Upper lobe of right lung (tissue), 1 donor: ENCODE results near the gene GGT6. TPM values are rescaled to one million over a fixed set of nuclear protein-coding genes. Genes with fewer than 3 reads are reported as not detected.

Experiments used
- ATAC-seq: fragments of 200-7000 bp; cut with Tn5 transposase; one replicate; pipeline ENCODE4 v1.9.1; 2020; ENCODE audit warnings: mild to moderate bottlenecking, moderate library complexity
- DNase-seq: peaks from one replicate; pipeline ENCODE4 v3.0.0-alpha.2; 2020
- H3K27ac ChIP-seq: fragments of 200-600 bp; one replicate; pipeline ENCODE4 v1.8.0; 2022
- H3K27me3 ChIP-seq: fragments of 200-600 bp; one replicate; pipeline ENCODE4 v1.8.0; 2022; ENCODE audit warnings: mild to moderate bottlenecking
- H3K36me3 ChIP-seq: fragments of 200-600 bp; one replicate; pipeline ENCODE4 v1.8.0; 2022
- H3K4me1 ChIP-seq: fragments of 200-600 bp; one replicate; pipeline ENCODE4 v1.8.0; 2022
- H3K4me3 ChIP-seq: fragments of 200-600 bp; one replicate; pipeline ENCODE4 v1.8.0; 2022; ENCODE audit warnings: mild to moderate bottlenecking
- H3K9me3 ChIP-seq: fragments of 200-600 bp; one replicate; pipeline ENCODE4 v1.8.0; 2022
- intact Hi-C: fragments of 100-400 bp; cut with DNase I; formaldehyde crosslinking; loops from one replicate; pipeline ENCODE4 v1.11.0; 2022
- total RNA-seq: library from RNA; stranded (reverse); fragmentation: NEBNext Ultra II Directional; extraction: Animal tissue kit (Norgen Biotek cat#: 25700); gene quantifications from one replicate; pipeline ENCODE4 v1.2.1, GENCODE V29; 2021
- TF ChIP-seq, protein P1 (sequence below): fragments of 200-600 bp; IDR thresholded peaks from one replicate; pipeline ENCODE4 v1.8.0; 2022; ENCODE audit warnings: antibody characterized with exemption
- donor health status: DM: no; HTN: yes; CAD: no; lungs with severe emphysema.

GGT6 gene
- total RNA-seq, 1 donor from 2014 or later: 5.6 TPM

DNA sequence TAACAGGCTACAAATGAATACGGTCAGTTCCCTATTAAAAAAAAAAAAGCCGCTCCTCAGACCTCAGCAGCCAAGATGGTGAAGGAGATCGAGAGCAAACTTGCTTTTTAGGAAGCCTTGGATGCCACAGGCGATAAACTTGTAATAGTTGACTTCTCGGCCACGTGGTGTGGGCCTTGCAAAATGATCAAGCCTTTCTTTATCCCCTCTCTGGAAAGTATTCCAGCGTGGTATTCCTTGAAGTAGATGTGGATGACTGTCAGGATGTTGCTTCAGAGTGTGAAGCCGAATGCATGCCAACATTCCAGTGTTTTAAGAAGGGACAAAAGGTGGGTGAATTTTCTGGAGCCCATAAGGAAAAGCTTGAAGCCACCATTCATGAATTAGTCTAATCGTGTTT lies 11.8 kb upstream of the GGT6 start:
- Histone ChIP-seq H3K27me3 (no peaks in the 10 kb centered on the region), H3K4me1 (no peaks in the 10 kb centered on the region), H3K4me3 (no peak overlapping the region), H3K36me3 (no peaks in the 10 kb centered on the region), H3K9me3 (no peaks in the 10 kb centered on the region), H3K27ac (no peak overlapping the region)
- ATAC-seq (no peak), DNase-seq (no peak)
- TF ChIP-seq, protein P1, sequence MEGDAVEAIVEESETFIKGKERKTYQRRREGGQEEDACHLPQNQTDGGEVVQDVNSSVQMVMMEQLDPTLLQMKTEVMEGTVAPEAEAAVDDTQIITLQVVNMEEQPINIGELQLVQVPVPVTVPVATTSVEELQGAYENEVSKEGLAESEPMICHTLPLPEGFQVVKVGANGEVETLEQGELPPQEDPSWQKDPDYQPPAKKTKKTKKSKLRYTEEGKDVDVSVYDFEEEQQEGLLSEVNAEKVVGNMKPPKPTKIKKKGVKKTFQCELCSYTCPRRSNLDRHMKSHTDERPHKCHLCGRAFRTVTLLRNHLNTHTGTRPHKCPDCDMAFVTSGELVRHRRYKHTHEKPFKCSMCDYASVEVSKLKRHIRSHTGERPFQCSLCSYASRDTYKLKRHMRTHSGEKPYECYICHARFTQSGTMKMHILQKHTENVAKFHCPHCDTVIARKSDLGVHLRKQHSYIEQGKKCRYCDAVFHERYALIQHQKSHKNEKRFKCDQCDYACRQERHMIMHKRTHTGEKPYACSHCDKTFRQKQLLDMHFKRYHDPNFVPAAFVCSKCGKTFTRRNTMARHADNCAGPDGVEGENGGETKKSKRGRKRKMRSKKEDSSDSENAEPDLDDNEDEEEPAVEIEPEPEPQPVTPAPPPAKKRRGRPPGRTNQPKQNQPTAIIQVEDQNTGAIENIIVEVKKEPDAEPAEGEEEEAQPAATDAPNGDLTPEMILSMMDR: no peak
- intact Hi-C loops: no loop called here

DNA sequence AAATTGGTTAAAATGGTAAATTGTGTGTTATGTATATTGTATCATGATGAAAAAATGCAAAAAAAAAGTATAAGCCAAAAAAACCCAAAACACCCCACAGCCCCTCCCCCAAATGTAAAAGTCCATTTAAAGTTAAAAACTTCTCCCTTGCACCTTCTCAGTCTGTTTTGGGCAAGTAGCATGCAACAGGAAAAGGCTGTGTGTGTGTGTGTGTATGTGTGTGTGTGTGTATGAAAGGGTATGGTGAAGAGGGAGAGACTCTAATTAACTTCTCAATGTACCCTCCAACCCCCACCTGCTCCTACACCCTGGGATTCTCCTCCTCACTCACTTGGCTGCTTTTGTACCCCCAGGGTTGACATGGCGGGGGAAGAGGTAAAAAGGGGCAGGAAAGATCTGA lies 9.2 kb upstream of the GGT6 start:
- H3K27ac ChIP-seq: no peak overlapping the region
- H3K36me3 ChIP-seq: no peaks in the 10 kb centered on the region
- TF ChIP-seq, protein P1: no peak
- H3K9me3 ChIP-seq: no peaks in the 10 kb centered on the region
- H3K4me3 ChIP-seq: no peak overlapping the region
- ATAC-seq (no peak), DNase-seq (no peak)
- no peaks in the 10 kb centered on the region for H3K27me3 ChIP-seq
- intact Hi-C loops: loop anchor here (5.0 kb wide), 1 partner anchor 58 kb away; no protein-coding TSS in a partner anchor
- H3K4me1 ChIP-seq: peaks cover 8% of the 10 kb centered on the region

DNA sequence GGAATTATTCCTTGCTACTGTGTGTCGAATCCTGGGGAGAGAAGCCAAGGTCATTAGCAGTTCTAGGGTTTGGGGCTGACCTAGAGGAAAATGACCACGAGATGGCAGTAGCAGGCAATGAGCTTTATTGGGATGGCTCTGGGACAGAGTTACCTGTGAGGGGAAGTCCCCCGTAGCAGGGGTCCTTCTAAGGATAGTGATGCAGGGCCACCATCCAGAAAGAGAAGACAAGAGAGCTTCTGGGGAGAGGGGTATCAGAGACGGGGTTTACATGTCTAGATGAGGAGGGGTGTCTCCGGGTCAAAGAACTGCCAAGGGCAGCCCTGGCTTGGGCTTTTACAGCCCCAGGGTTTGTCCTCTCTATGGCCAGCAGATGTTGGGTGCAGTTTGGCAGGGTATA lies 6.4 kb upstream of the GGT6 start:
- Histone ChIP-seq H3K27ac (no peak overlapping the region), H3K9me3 (no peaks in the 10 kb centered on the region), H3K36me3 (no peaks in the 10 kb centered on the region), H3K27me3 (no peaks in the 10 kb centered on the region), H3K4me1 (peaks cover 8% of the 10 kb centered on the region), H3K4me3 (no peak overlapping the region)
- DNase-seq (peak; percentile 57), ATAC-seq (peak; percentile 91)
- intact Hi-C loops: loop anchor here (5.0 kb wide), 1 partner anchor 61 kb away; no protein-coding TSS in a partner anchor
- TF ChIP-seq, protein P1: peak; percentile 76

GRCh38 chr17:4565209-4566141 lies 5.1 kb upstream of the GGT6 start:
- Histone ChIP-seq H3K4me1 (peaks cover 8% of the 10 kb centered on the region), H3K4me3 (no peak overlapping the region), H3K27me3 (no peaks in the 10 kb centered on the region), H3K36me3 (no peaks in the 10 kb centered on the region), H3K27ac (no peak overlapping the region), H3K9me3 (no peaks in the 10 kb centered on the region)
- TF ChIP-seq, protein P1: peak; percentile 86
- ATAC-seq (peak; percentile 95), DNase-seq (peak; percentile 71)
- intact Hi-C loops: loop anchor here (5.0 kb wide), 1 partner anchor 62 kb away; no protein-coding TSS in a partner anchor

DNA sequence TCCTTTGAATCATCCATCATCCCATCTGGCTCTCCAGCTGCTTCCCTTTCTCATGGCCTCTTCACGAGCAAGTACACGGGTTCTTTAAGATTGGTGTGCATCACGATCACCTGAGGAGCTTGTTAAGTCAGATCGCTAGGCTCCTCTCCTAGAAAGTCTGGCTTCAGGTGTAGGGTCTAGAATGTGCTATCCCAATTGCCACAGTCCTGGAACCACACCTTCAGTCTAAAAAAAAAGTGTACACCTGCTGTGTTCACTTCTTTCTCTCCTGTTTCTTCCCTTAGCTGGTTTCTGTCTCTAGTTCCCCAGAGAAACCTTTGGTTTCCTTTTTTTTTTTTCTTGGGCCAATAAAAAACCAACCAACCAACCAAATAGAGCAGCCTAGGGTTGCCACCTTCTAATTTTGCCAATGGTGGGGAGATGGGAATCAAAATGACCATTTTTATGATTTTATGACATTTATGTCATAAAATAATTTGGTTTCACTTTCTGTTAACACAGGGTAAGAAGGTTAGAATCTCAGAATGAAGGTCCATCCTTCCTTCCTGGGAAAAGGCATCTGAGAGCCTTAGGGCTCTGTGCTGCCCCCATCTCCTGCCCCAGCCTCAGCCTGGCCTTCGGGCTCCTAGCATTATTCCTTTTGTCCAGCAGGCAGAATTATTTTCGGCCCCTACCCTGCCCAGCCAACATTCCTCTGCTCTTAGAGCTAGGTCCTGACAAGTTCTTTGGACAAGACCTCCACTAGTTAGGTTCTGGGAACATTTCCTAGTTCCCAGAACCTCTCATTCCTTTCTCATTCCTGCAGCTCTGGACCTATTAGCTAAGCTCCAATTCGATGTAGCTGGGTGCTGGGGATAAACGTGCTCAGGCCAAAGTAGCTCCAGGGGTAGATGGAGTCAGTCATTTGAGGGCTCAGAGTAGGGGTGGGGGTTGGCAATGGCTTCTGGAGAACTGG lies 1.9 kb upstream of the GGT6 start:
- Histone ChIP-seq H3K4me3 (no peak overlapping the region), H3K9me3 (no peaks in the 10 kb centered on the region), H3K36me3 (no peaks in the 10 kb centered on the region), H3K27ac (peak overlapping the region; percentile 34), H3K4me1 (peaks cover 8% of the 10 kb centered on the region), H3K27me3 (no peaks in the 10 kb centered on the region)
- DNase-seq: peak; percentile 21
- no peak for ATAC-seq
- intact Hi-C loops: no loop called here
- TF ChIP-seq, protein P1: no peak
